GM12875 (cell line): Measurements from ENCODE around the gene TBX15.
A peak's percentile ranks its signal among the peaks of the same experiment; 100 is the strongest.

Experiments
- H3K4me3 ChIP-seq: one replicate; pipeline ENCODE4 v1.5.1; 2011; ENCODE audit warnings: low read depth, low read length, control low read depth
- CTCF ChIP-seq: IDR thresholded peaks from 2 replicates; pipeline ENCODE4 v1.5.1; 2011; ENCODE audit warnings: low read depth, mild to moderate bottlenecking, control low read depth, inconsistent platforms, low read length, moderate library complexity, borderline replicate concordance; ENCODE audit not compliant: insufficient read depth

TBX15 gene

GRCh38 chr1:119011706-119012105 lies 23.6 kb upstream of the TBX15 start:
- no peak overlapping the region for H3K4me3 ChIP-seq
- no peak for TF ChIP-seq CTCF

- no peak overlapping the region for H3K4me3 ChIP-seq
- no peak for TF ChIP-seq CTCF
Measured at GRCh38 chr1:119011116-119011515, 23.0 kb upstream of the TBX15 start.

- no peak for TF ChIP-seq CTCF
Measured at GRCh38 chr1:119010201-119010600, 22.1 kb upstream of the TBX15 start.

GRCh38 chr1:119009312-119009655 lies 21.1 kb upstream of the TBX15 start:
- TF ChIP-seq CTCF, result no peak
- no peak overlapping the region for H3K4me3 ChIP-seq

More at GRCh38 chr1:119010201-119010600, 22.1 kb upstream of the TBX15 start:
- H3K4me3 ChIP-seq, result no peak overlapping the region

- no peak overlapping the region for H3K4me3 ChIP-seq
- TF ChIP-seq CTCF, result peak; percentile 33; the same call in 1 of the 2 replicates
Measured at GRCh38 chr1:119008483-119009311, 20.6 kb upstream of the TBX15 start.

- no peak overlapping the region for H3K4me3 ChIP-seq
- no peak for TF ChIP-seq CTCF
Measured at GRCh38 chr1:119007670-119008482, 19.7 kb upstream of the TBX15 start.
